Psoas muscle (tissue), 8 donors: ENCODE measurements around the gene FXYD3. TPM values are rescaled to one million over a fixed set of nuclear protein-coding genes. Genes with fewer than 3 reads are reported as not detected.

ENCODE experiments used
- ATAC-seq, 4 donors: fragments of 200-7000 bp; cut with Tn5 transposase; one replicate each; pipeline ENCODE4 v1.9.1; 2020; ENCODE audit warnings: moderate library complexity in 3 of 4, mild to moderate bottlenecking in 2 of 4
- DNase-seq, 2 donors: peaks; one replicate each; pipeline ENCODE4 v3.0.0-alpha.2; 2020
- H3K27ac ChIP-seq: fragments of 200-600 bp; one replicate; pipeline ENCODE4 v1.8.0; 2022
- H3K27me3 ChIP-seq, 3 donors: fragments of 200-600 bp in 1 of 3; one replicate each; pipeline versions ENCODE4 v1.6.1 to v1.8.0; 2013 to 2022; ENCODE audit warnings: low read length in 2 of 3, mild to moderate bottlenecking in 2 of 3, moderate library complexity in 1 of 3; ENCODE audit not compliant: insufficient read depth in 3 of 3
- H3K36me3 ChIP-seq, 2 donors: fragments of 200-600 bp in 1 of 2; one replicate each; pipeline versions ENCODE4 v1.6.1 to v1.8.0; 2013 to 2022; ENCODE audit warnings: low read depth in 1 of 2, mild to moderate bottlenecking in 1 of 2, moderate library complexity in 1 of 2; ENCODE audit not compliant: insufficient read depth in 1 of 2
- H3K4me1 ChIP-seq: fragments of 200-600 bp; one replicate; pipeline ENCODE4 v1.8.0; 2022
- H3K4me3 ChIP-seq: fragments of 200-600 bp; one replicate; pipeline ENCODE4 v1.8.0; 2022; ENCODE audit warnings: mild to moderate bottlenecking
- H3K9me3 ChIP-seq: fragments of 200-600 bp; one replicate; pipeline ENCODE4 v1.8.0; 2022
- WGBS, 3 donors: extraction: QIAGEN DNeasy Blood & Tissue Kit; methylation state at CpG; one replicate each; pipeline versions ENCODE4 v1.1.6 to v1.1.7; 2013; 5-methylcytosine and 5-hydroxymethylcytosine counted together
- intact Hi-C, 2 donors: fragments of 100-400 bp; cut with DNase I; formaldehyde crosslinking; loops; one replicate each; pipeline versions ENCODE4 v1.11.0 to v1.14.2; 2022
- polyA plus RNA-seq, 3 donors: library from polyadenylated mRNA; stranded (reverse); fragments of 200-250 nt; gene quantifications; one replicate each; pipeline ENCODE4 v1.2.3, GENCODE V29; 2013
- total RNA-seq, 4 donors: library from RNA; stranded (reverse); fragmentation: NEBNext Ultra II Directional in 2 of 4; extraction: Animal tissue kit (Norgen Biotek cat#: 25700) in 2 of 4; gene quantifications; one replicate each; pipeline versions ENCODE4 v1.2.1 to v1.2.4, GENCODE V29; 2021 to 2023
- TF ChIP-seq, protein P1 (sequence below): fragments of 200-600 bp; IDR thresholded peaks from one replicate; pipeline ENCODE4 v1.8.0; 2022; ENCODE audit warnings: antibody characterized with exemption
- donor health status: healthy with polysubstance abuse.
- donor health status: DM: no; HTN: no; CAD: no; lungs with moderate emphysema.
- donor health status: Bipolar disorder and iron deficiency.
- donor health status: healthy.
- donor health status: DM: yes; HTN: yes; CAD: no.
- donor health status: DM: no; HTN: no; CAD: no.
- donor health status: DM: no; HTN: no; CAD: no.
- donor health status: DM: yes; HTN: yes; CAD: no.

The FXYD3 gene
- total and polyA plus RNA-seq, 7 donors, result 0.10 to 0.38 (median 0.13) TPM; not detected in 4

DNA sequence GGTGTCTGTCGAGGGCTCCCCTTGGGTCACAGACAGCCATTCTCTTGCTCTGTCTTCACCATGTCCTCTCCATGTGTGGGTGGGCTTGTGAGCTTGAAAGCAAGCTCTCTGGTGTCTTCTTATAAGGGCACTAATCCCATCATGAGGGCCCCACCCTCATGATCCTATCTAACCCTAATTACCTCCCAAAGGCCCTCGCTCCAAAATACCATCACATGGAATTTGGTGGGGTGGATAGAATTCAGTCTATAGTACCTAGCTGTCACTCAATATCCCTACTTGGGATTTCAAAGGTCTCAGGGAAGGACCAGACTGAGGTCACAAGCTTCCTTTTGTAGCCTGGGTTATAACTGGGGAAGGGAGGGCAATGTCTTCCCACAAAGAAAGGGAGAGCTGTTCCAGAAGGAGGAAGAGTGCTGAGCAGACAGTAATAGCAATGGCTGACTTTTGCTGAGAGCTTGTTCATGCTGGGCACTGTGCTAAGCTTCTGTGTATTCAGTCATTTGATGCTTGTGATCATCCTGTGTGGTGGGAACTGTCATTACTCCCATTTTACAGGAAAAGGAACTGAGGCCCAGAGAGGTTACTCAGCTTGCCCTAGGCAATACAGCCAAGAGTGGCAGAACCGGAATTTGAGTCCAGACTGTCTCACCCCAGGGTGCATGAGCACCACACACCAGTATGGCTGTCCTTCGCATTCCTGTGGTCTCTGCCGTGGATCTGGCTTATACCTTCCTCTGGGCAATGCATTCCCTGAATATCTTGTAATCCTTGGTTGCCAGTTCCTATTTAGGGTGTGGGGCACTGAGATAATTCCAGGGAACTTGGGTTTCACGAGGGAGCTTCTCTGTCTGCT, 47.1 kb downstream of the FXYD3 start:
- H3K36me3 ChIP-seq, result peaks cover 3 to 20% of the 10 kb centered on the region in 2 donors
- no peak for DNase-seq
- WGBS, 3 donors, result 69 to 76% (median 72%) methylated on average over 6 of the region's 6 CpGs

DNA sequence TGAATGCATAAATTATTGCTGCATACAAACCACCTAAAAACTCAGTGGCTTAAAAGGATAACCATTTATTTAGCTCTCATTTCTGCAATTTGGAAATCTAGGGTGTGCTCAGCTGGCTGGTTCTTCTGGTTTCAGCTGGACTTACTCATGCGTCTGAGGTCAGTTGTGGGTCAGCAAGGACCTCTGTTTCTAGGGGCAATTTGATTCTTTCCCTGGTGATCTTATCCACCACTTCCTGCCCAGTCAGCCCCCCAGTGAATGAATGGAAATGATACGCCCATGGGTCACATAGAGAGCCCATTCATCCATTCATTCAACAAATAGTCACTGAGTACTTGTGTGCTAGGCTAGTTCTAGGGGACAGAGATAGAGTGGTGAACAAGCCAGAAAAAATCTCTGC, 48.8 kb downstream of the FXYD3 start:
- H3K4me1 ChIP-seq, result no peaks in the 10 kb centered on the region
- TF ChIP-seq, protein P1, sequence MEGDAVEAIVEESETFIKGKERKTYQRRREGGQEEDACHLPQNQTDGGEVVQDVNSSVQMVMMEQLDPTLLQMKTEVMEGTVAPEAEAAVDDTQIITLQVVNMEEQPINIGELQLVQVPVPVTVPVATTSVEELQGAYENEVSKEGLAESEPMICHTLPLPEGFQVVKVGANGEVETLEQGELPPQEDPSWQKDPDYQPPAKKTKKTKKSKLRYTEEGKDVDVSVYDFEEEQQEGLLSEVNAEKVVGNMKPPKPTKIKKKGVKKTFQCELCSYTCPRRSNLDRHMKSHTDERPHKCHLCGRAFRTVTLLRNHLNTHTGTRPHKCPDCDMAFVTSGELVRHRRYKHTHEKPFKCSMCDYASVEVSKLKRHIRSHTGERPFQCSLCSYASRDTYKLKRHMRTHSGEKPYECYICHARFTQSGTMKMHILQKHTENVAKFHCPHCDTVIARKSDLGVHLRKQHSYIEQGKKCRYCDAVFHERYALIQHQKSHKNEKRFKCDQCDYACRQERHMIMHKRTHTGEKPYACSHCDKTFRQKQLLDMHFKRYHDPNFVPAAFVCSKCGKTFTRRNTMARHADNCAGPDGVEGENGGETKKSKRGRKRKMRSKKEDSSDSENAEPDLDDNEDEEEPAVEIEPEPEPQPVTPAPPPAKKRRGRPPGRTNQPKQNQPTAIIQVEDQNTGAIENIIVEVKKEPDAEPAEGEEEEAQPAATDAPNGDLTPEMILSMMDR, result no peak
- H3K9me3 ChIP-seq, result peaks cover 21% of the 10 kb centered on the region
- no peak overlapping the region for H3K27ac ChIP-seq
- H3K4me3 ChIP-seq, result no peak overlapping the region
- WGBS, 3 donors, result 38 to 90% (median 80%) methylated on average over 2 of the region's 2 CpGs
- peaks cover 3 to 7% of the 10 kb centered on the region in 2 donors for H3K36me3 ChIP-seq
- intact Hi-C loops, result no loop called here
- no peak for DNase-seq
- no peak for ATAC-seq
- H3K27me3 ChIP-seq, result no peaks in the 10 kb centered on the region

More for the DNA sequence above, 47.1 kb downstream of the FXYD3 start:
- TF ChIP-seq, protein P1, result no peak
- H3K27ac ChIP-seq, result no peak overlapping the region
- peaks cover 21% of the 10 kb centered on the region for H3K9me3 ChIP-seq
- intact Hi-C loops, result no loop called here
- H3K27me3 ChIP-seq, result no peaks in the 10 kb centered on the region
- H3K4me3 ChIP-seq, result no peak overlapping the region
- no peaks in the 10 kb centered on the region for H3K4me1 ChIP-seq
- no peak for ATAC-seq

DNA sequence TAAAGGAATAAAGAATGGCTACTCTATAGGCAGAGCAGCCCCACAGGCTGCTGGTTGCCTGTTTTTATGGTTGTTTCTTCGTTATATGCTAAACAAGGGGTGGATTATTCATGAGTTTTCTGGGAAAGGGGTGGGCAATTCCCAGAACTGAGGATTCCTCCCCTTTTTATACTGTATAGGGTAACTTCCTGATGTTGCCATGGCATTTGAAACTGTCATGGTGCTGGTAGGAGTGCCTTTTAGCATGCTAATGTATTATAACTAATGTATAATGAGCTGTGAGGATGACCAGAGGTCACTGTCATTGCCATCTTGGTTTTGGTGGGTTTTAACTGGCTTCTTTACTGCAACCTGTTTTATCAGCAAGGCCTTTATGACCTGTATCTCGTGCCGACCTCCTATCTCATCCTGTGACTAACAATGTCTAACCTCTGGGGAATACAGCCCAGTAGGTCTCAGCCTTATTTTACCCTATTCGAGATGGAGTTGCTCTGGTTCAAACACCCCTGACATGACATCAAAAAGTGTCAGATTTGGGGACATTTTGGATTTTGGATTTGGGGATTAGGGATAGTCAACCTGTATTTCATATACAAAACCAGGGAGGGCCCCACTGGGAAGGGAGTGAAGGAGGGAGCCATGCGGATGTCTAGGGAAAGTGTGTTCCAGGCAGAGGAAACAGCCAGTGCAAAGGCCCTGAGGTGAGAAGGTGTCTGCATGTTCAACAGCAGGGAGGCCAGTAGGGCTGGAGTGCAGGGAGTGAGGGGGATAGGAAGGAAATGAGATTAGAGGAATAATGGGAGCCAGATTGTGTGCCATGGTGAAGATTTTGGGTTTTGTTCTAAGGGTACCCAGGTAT, 49.8 kb downstream of the FXYD3 start:
- H3K27ac ChIP-seq, result no peak overlapping the region
- H3K4me3 ChIP-seq, result no peak overlapping the region
- WGBS, 3 donors, result 64 to 74% (median 68%) methylated on average over 5 of the region's 5 CpGs
- no peak for DNase-seq
- peaks cover 21% of the 10 kb centered on the region for H3K9me3 ChIP-seq
- H3K36me3 ChIP-seq, result peaks cover 3 to 7% of the 10 kb centered on the region in 2 donors
- no peak for ATAC-seq
- no peaks in the 10 kb centered on the region for H3K4me1 ChIP-seq
- intact Hi-C loops, result no loop called here
- TF ChIP-seq, protein P1, result no peak
- no peaks in the 10 kb centered on the region for H3K27me3 ChIP-seq

DNA sequence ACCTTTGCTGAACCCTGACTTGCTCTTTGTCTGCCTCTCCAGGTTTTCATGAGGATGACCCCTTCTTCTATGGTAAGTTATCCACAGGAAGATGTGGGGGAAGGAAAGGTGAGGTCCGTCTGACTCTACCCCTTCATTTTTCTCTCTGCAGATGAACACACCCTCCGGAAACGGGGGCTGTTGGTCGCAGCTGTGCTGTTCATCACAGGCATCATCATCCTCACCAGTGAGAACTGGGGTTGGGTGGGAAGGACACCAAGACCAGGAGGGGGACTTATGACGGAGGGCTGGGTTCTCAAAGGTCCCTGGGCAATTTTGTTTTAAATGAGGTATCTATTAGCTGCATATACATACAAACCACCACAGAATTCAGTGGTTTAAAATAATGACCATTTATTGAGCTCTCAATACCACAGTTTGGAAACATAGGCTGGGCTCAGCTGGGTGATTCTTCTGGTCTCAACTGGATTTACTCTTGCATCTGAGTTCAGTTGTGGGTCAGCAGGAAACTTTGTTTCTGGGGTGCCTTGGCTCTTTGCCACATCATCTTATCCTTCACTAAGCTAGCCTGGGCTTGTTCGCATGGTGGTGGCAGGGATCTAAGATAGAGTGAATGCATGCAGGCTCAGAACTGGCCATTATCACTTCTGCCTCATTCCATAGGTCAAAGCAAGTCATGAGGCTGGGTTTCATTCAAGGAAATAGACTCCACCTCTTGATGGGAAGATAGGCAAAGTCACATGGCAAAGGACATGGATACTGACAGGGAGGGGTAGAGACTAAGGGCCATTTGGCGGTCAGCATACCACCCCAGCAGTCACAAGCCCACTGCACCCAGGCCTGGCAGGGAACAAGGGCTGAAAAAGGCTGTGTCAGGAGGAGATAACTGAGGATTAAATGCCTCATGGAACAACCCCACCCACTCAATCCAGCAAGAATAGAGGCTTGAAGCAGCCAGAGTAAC, 50.8 kb downstream of the FXYD3 start:
- Histone ChIP-seq H3K4me3 (no peak overlapping the region), H3K9me3 (peaks cover 21% of the 10 kb centered on the region), H3K27me3 (no peaks in the 10 kb centered on the region), H3K4me1 (no peaks in the 10 kb centered on the region), H3K36me3 (peaks cover 3 to 7% of the 10 kb centered on the region in 2 donors), H3K27ac (no peak overlapping the region)
- TF ChIP-seq, protein P1, result no peak
- intact Hi-C loops, result no loop called here
- no peak for ATAC-seq
- 88 to 91% (median 90%) methylated on average over 7 of the region's 7 CpGs for WGBS, 3 donors
- DNase-seq, result no peak
